ENCODE data around the gene COL26A1. TPM values are rescaled to one million over a fixed set of nuclear protein-coding genes. Genes with fewer than 3 reads are reported as not detected.

COL26A1 gene
- total RNA-seq, 1 experiment from 2014 or later = 42.6 TPM

GRCh38 chr7:101516851-101517250, 154.2 kb downstream of the COL26A1 start:
- no peak overlapping the region for H3K27ac Mint-ChIP-seq
- Histone ChIP-seq H2BK120ac (ENCODE audit: low read depth, low read length, poor library complexity, severe bottlenecking) (no peak overlapping the region), H3K14ac (ENCODE audit: insufficient read depth, low read length) (no peak overlapping the region), H4K91ac (ENCODE audit: insufficient read length, low read depth, low read length) (no peak overlapping the region), H3T11ph (ENCODE audit: low read length) (no peak overlapping the region), H3K18ac (ENCODE audit: insufficient read length, low read depth, low read length) (no peak overlapping the region), H3K4ac (ENCODE audit: low read depth, low read length) (no peak overlapping the region), H4K5ac (ENCODE audit: insufficient read length, low read depth, low read length) (no peak overlapping the region), H3K27me3 (ENCODE audit: insufficient read depth, low read length) (no peaks in the 10 kb centered on the region), H3K23me2 (ENCODE audit: insufficient read length, low read depth, low read length, poor library complexity, severe bottlenecking) (no peaks in the 10 kb centered on the region), H2BK15ac (ENCODE audit: low read depth, low read length) (no peak overlapping the region), H3K4me2 (ENCODE audit: insufficient read depth, insufficient read length, low read length) (no peak overlapping the region), H3K4me1 (ENCODE audit: insufficient read depth, low read length) (no peaks in the 10 kb centered on the region), H3K9me3 (ENCODE audit: control insufficient read depth, low read depth, low read length) (no peaks in the 10 kb centered on the region), H2BK5ac (ENCODE audit: insufficient read length, low read length) (no peak overlapping the region), H2AFZ (ENCODE audit: low read length) (no peak overlapping the region), H2BK12ac (ENCODE audit: insufficient read length, low read depth, low read length) (no peak overlapping the region), H3K9ac (ENCODE audit: extremely low read depth, insufficient read length, low read length) (no peak overlapping the region), H3K27ac (ENCODE audit: insufficient read length, low read depth, low read length) (no peak overlapping the region), H3K79me1 (ENCODE audit: insufficient read depth, low read depth, low read length, poor library complexity, severe bottlenecking) (no peaks in the 10 kb centered on the region), H3K56ac (ENCODE audit: insufficient read length, low read depth, low read length) (no peak overlapping the region), H4K20me1 (ENCODE audit: control insufficient read depth, insufficient read depth, insufficient read length) (no peaks in the 10 kb centered on the region), H2AK5ac (ENCODE audit: insufficient read length, low read length) (no peak overlapping the region), H4K8ac (replicated peaks; ENCODE audit: insufficient read length, low read depth, low read length) (no peak overlapping the region), H2BK20ac (ENCODE audit: low read depth, low read length, poor library complexity, severe bottlenecking) (no peak overlapping the region), H3K23ac (ENCODE audit: insufficient read length, low read depth, low read length) (no peak overlapping the region), H3K79me2 (ENCODE audit: insufficient read depth, low read length) (no peaks in the 10 kb centered on the region)
- H3K9me3 Mint-ChIP-seq = no peaks in the 10 kb centered on the region
- WGBS (ENCODE audit: extremely low coverage, insufficient read length, low lambda C conversion rate) = no CpG with 5 or more reads among the region's 9 CpGs
- no peak for DNase-seq
- H3K27me3 Mint-ChIP-seq (ENCODE audit: low read depth) = peaks cover 8% of the 10 kb centered on the region
- TF ChIP-seq CTCF (conservative IDR thresholded peaks at IDR 0.05) = no peak
- H3K36me3 Mint-ChIP-seq (ENCODE audit: insufficient read depth in 1 of 3, low read depth in 3 of 3) = peaks cover 0 to 6% (median 0%) of the 10 kb centered on the region in 3 experiments; a peak in 4 of 7 replicates
- peaks cover 19 to 29% of the 10 kb centered on the region in 2 experiments for H3K4me1 Mint-ChIP-seq
- H3K4me3 Mint-ChIP-seq = no peak overlapping the region
